ENCODE measurements around the gene HOXB13. TPM values are rescaled to one million over a fixed set of nuclear protein-coding genes. Genes with fewer than 3 reads are reported as not detected.

The HOXB13 gene
- polyA plus RNA-seq, 2 of the 4 experiments (the other 2 are of a cell fraction), result 3.2 to 3.5 TPM

- TF ChIP-seq POLR2A (IDR thresholded peaks at IDR 0.05; ENCODE audit: low read length) (no peak), POLR2AphosphoS2 (conservative IDR thresholded peaks at IDR 0.05; ENCODE audit: low read length) (no peak)
Measured at GRCh38 chr17:48761114-48761513, 32.6 kb upstream of the HOXB13 start (continued).

DNA sequence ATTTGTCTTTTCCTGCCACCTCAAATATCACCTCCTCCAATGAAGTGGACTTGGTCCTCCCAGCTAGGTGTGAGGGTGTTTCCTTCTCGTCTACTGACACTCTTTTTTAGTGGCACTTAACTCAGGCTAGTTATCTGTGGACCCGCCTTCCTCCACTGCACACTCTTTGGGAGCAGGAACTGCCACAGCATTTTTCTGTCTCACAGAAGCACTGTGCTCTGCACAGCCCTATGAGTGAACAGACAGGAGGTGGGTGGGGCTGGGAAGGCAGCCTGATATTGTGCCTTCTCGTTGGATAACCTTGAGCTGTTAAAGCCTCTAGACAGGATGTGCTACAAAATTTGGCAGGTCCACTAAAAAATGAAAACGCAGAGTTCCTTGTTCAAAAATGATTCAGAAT lies 31.9 kb upstream of the HOXB13 start:
- Histone ChIP-seq H3K9me3 (no peaks in the 10 kb centered on the region), H3K4me2 (no peak overlapping the region), H3K4me1 (peaks cover 21% of the 10 kb centered on the region; the same call in 2 of the 3 replicates), H3K27ac (no peak overlapping the region), H3K4me3 (no peak overlapping the region)
- 70% methylated on average over 4 of the region's 4 CpGs for WGBS (ENCODE audit: missing lambda C conversion rate)
- FAIRE-seq, result no peak
- no peak for DNase-seq (ENCODE audit: low read depth in 1 of 2, low spot score in 1 of 2)
- no peak for TF ChIP-seq TFCP2L1 (CRISPR knock-in tag; IDR thresholded peaks at IDR 0.05)
- TF ChIP-seq HOXB13 (CRISPR knock-in tag; IDR thresholded peaks at IDR 0.05; ENCODE audit: low read depth), result no peak
- no peak for TF ChIP-seq PHF8 (IDR thresholded peaks at IDR 0.05; ENCODE audit: borderline replicate concordance, low read depth)
- no peak for TF ChIP-seq POLR2A (IDR thresholded peaks at IDR 0.05; ENCODE audit: low read length)
- TF ChIP-seq, protein P1, sequence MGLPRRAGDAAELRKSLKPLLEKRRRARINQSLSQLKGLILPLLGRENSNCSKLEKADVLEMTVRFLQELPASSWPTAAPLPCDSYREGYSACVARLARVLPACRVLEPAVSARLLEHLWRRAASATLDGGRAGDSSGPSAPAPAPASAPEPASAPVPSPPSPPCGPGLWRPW (IDR thresholded peaks at IDR 0.05), result no peak
- TF ChIP-seq EP300 (IDR thresholded peaks at IDR 0.05), result no peak
- no peak for TF ChIP-seq POLR2AphosphoS2 (conservative IDR thresholded peaks at IDR 0.05; ENCODE audit: low read length)
- no peak for TF ChIP-seq RCOR1 (IDR thresholded peaks at IDR 0.05; ENCODE audit: low read depth, low read length)
- no peak for TF ChIP-seq FOSL2 (IDR thresholded peaks at IDR 0.05)
- TF ChIP-seq FOSL2 (CRISPR knock-in tag; IDR thresholded peaks at IDR 0.05), result no peak
- no peak for TF ChIP-seq EHF (CRISPR knock-in tag; IDR thresholded peaks at IDR 0.05)
- peak in 1 of 2 experiments; percentile 18; a peak in 1 of 6 replicates for ATAC-seq
- ChIA-PET POLR2A (no interaction called here), CTCF (interaction anchor here (0.8 to 18.5 kb wide), 11 partner anchors 9 to 124 kb away, joined by 3 to 171 read pairs (median 3); partner anchors contain the start of genes PRAC1 and PRAC2)

DNA sequence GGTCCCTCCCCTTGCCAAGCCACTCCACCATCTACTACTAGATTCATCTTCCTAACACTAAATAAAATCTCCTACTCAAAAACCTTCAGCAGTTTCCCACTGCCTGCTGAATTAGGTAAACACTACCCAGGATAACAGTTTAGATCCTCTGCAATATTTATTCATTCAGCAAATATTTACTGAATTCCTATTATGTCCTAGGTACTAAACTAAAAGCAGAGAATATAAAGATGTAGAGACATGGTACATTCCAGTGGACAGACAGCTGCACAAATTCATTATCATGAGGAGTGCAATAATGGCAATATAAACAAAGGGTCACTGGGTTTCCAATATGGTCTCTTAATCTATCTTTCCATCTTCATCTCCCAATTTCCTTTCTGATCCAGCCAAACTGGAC lies 30.7 kb upstream of the HOXB13 start:
- no peak for DNase-seq (ENCODE audit: low read depth in 1 of 2, low spot score in 1 of 2)
- FAIRE-seq, result peak; percentile 54
- Histone ChIP-seq H3K4me3 (no peak overlapping the region), H3K9me3 (no peaks in the 10 kb centered on the region), H3K27ac (no peak overlapping the region), H3K4me1 (peaks cover 21% of the 10 kb centered on the region; the same call in 2 of the 3 replicates), H3K4me2 (peak overlapping the region; percentile 24; the same call in 2 of the 3 replicates)
- CTCF ChIA-PET, result interaction anchor here (0.6 to 18.5 kb wide), 9 partner anchors 8 to 125 kb away, joined by 3 to 171 read pairs (median 7); partner anchors contain the start of genes PRAC1 and PRAC2
- no peak for TF ChIP-seq CEBPB (IDR thresholded peaks at IDR 0.05)
- TF ChIP-seq HOXB13 (CRISPR knock-in tag; IDR thresholded peaks at IDR 0.05; ENCODE audit: low read depth), result no peak
- no peak for TF ChIP-seq ZNF302 (CRISPR knock-in tag; IDR thresholded peaks at IDR 0.05)
- no peak for TF ChIP-seq MAFK (IDR thresholded peaks at IDR 0.05; ENCODE audit: partially characterized antibody)
- TF ChIP-seq TFCP2L1 (CRISPR knock-in tag; IDR thresholded peaks at IDR 0.05), result no peak
- TF ChIP-seq JUN (IDR thresholded peaks at IDR 0.05), result no peak
- POLR2A ChIA-PET, result no interaction called here
- no peak for ATAC-seq

- no peaks in the 10 kb centered on the region for H3K9me3 ChIP-seq
- ChIA-PET CTCF (interaction anchor here (0.9 to 18.5 kb wide), 7 partner anchors 8 to 121 kb away, joined by 3 to 171 read pairs (median 12); partner anchors contain the start of genes PRAC1 and PRAC2), POLR2A (no interaction called here)
- H3K4me1 ChIP-seq, result peaks cover 33% of the 10 kb centered on the region
- DNase-seq (ENCODE audit: low read depth in 1 of 2, low spot score in 1 of 2), result no peak
- no peak overlapping the region for H3K4me3 ChIP-seq
- no peak overlapping the region for H3K27ac ChIP-seq
- no peak overlapping the region for H3K4me2 ChIP-seq
- FAIRE-seq, result peak; percentile 61
- peak in 1 of 2 experiments; percentile 52; a peak in 3 of 6 replicates for ATAC-seq
- TF ChIP-seq ATOH8 (CRISPR knock-in tag; IDR thresholded peaks at IDR 0.05; ENCODE audit: low read depth) (no peak), BCL3 (IDR thresholded peaks at IDR 0.05) (no peak), ZSCAN20 (CRISPR knock-in tag; IDR thresholded peaks at IDR 0.05) (no peak), RAD21 (conservative IDR thresholded peaks at IDR 0.05 in 1 of 2, IDR thresholded peaks at IDR 0.05 in 1 of 2) (no peak), RARB (CRISPR knock-in tag; IDR thresholded peaks at IDR 0.05) (no peak), CHD4 (IDR thresholded peaks at IDR 0.05; ENCODE audit: borderline replicate concordance) (no peak), MAX (IDR thresholded peaks at IDR 0.05) (no peak), FOSL2 (IDR thresholded peaks at IDR 0.05) (no peak), FOSL2 (CRISPR knock-in tag; IDR thresholded peaks at IDR 0.05) (no peak), HDAC2 (IDR thresholded peaks at IDR 0.05) (no peak), RFX5 (IDR thresholded peaks at IDR 0.05) (no peak), CEBPB (IDR thresholded peaks at IDR 0.05) (no peak), GATA3 (IDR thresholded peaks at IDR 0.05; ENCODE audit: borderline replicate concordance) (no peak), EHMT2 (IDR thresholded peaks at IDR 0.05; ENCODE audit: low read depth) (no peak), ZNF302 (CRISPR knock-in tag; IDR thresholded peaks at IDR 0.05) (no peak), RCOR1 (IDR thresholded peaks at IDR 0.05; ENCODE audit: low read depth, low read length) (no peak)
- TF ChIP-seq, protein P2, sequence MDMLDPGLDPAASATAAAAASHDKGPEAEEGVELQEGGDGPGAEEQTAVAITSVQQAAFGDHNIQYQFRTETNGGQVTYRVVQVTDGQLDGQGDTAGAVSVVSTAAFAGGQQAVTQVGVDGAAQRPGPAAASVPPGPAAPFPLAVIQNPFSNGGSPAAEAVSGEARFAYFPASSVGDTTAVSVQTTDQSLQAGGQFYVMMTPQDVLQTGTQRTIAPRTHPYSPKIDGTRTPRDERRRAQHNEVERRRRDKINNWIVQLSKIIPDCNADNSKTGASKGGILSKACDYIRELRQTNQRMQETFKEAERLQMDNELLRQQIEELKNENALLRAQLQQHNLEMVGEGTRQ (IDR thresholded peaks at IDR 0.05), result no peak
- TF ChIP-seq, protein P3, sequence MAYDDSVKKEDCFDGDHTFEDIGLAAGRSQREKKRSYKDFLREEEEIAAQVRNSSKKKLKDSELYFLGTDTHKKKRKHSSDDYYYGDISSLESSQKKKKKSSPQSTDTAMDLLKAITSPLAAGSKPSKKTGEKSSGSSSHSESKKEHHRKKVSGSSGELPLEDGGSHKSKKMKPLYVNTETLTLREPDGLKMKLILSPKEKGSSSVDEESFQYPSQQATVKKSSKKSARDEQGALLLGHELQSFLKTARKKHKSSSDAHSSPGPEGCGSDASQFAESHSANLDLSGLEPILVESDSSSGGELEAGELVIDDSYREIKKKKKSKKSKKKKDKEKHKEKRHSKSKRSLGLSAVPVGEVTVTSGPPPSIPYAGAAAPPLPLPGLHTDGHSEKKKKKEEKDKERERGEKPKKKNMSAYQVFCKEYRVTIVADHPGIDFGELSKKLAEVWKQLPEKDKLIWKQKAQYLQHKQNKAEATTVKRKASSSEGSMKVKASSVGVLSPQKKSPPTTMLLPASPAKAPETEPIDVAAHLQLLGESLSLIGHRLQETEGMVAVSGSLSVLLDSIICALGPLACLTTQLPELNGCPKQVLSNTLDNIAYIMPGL (CRISPR knock-in tag; IDR thresholded peaks at IDR 0.05; ENCODE audit: borderline replicate concordance), result no peak
- 47% methylated on average over 2 of the region's 2 CpGs for WGBS (ENCODE audit: missing lambda C conversion rate)
Measured at GRCh38 chr17:48757524-48757961, 29.0 kb upstream of the HOXB13 start.

All from A549 (cell line).